ACC112 (cell line): ENCODE data around the gene C7orf57.

ENCODE experiments used
- H2AFZ ChIP-seq: fragments of 200-600 bp; sonication (generic); one replicate; pipeline ENCODE4 v1.6.0; 2017; ENCODE audit warnings: antibody characterized with exemption, low read length; ENCODE audit not compliant: unreplicated experiment
- H3K27ac ChIP-seq: fragments of 200-600 bp; sonication (generic); 2 replicates; pipeline ENCODE4 v1.5.1; 2014; ENCODE audit warnings: low read depth, mild to moderate bottlenecking, antibody characterized with exemption, low read length, moderate library complexity
- H3K27me3 ChIP-seq: fragments of 200-600 bp; sonication (generic); 2 replicates; pipeline ENCODE4 v1.6.1; 2014; ENCODE audit warnings: mild to moderate bottlenecking, antibody characterized with exemption, low read length, moderate library complexity, mixed read lengths; ENCODE audit not compliant: insufficient read depth
- H3K36me3 ChIP-seq: fragments of 200-600 bp; sonication (generic); 2 replicates; pipeline ENCODE4 v1.6.1; 2016; ENCODE audit warnings: mild to moderate bottlenecking, antibody characterized with exemption, low read length, moderate library complexity, mixed read lengths; ENCODE audit not compliant: insufficient read depth
- H3K4me1 ChIP-seq: fragments of 200-600 bp; sonication (generic); one replicate; pipeline ENCODE4 v1.6.1; 2016; ENCODE audit warnings: low read length, mixed read lengths; ENCODE audit not compliant: insufficient read depth, unreplicated experiment, control insufficient read depth
- H3K4me3 ChIP-seq: fragments of 200-600 bp; sonication (generic); 2 replicates; pipeline ENCODE4 v1.5.1; 2014; ENCODE audit warnings: mild to moderate bottlenecking, low read depth, low read length
- H3K79me2 ChIP-seq: fragments of 200-600 bp; sonication (generic); one replicate; pipeline ENCODE4 v1.6.0; 2016; ENCODE audit warnings: low read length; ENCODE audit not compliant: control insufficient read depth, unreplicated experiment, insufficient read depth

The C7orf57 gene

DNA sequence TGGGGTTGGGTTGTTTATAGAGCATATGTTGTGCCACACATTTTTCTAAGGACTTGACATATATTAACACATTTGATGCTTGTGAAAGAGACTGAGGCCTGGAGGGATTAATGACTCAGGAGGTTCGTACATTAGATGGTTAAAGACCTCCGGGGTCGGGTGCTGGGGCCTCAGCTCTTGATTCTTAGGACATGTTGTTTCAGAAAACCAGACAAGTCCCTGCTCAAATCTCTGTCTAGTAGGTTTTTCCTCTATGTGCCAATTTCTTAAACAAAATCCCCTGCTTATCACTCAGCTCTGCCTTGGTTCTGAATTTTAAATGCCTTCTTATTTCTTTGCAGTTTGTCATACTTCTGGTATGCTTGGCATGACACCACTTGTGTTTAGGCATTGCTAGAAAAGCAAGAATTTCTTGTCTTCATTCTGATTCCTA lies 59.5 kb downstream of the C7orf57 start:
- H3K4me1 ChIP-seq = peaks cover 63% of the 10 kb centered on the region
- H2AFZ ChIP-seq = no peak overlapping the region
- no peaks in the 10 kb centered on the region for H3K27me3 ChIP-seq
- peak overlapping the region; percentile 62 for H3K27ac ChIP-seq
- peaks cover 22% of the 10 kb centered on the region for H3K79me2 ChIP-seq
- peaks cover 28% of the 10 kb centered on the region for H3K36me3 ChIP-seq
- no peak overlapping the region for H3K4me3 ChIP-seq

DNA sequence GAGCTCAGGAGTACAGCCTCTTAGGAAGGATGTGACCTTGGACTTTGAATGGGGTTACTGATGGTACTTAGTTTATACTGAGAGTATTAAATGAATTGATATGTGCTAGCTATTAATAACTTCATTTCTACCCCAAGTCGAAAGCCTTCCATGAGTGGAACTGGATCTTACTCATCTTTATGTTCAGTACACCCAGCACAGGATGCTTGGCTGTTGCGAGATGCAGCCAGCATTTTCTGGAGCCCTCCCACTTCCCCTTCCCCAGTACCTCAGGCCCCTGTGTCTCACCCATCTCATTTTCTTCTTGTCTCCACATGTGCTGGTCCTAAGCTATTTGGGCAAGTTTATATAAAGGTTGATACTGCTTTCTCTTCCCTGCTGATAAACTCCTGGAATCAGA lies 60.9 kb downstream of the C7orf57 start:
- Histone ChIP-seq H3K27ac (peak overlapping the region; percentile 67), H3K27me3 (no peaks in the 10 kb centered on the region), H3K79me2 (peaks cover 15% of the 10 kb centered on the region), H3K4me1 (peaks cover 54% of the 10 kb centered on the region), H3K4me3 (no peak overlapping the region), H3K36me3 (peaks cover 20% of the 10 kb centered on the region), H2AFZ (no peak overlapping the region)

DNA sequence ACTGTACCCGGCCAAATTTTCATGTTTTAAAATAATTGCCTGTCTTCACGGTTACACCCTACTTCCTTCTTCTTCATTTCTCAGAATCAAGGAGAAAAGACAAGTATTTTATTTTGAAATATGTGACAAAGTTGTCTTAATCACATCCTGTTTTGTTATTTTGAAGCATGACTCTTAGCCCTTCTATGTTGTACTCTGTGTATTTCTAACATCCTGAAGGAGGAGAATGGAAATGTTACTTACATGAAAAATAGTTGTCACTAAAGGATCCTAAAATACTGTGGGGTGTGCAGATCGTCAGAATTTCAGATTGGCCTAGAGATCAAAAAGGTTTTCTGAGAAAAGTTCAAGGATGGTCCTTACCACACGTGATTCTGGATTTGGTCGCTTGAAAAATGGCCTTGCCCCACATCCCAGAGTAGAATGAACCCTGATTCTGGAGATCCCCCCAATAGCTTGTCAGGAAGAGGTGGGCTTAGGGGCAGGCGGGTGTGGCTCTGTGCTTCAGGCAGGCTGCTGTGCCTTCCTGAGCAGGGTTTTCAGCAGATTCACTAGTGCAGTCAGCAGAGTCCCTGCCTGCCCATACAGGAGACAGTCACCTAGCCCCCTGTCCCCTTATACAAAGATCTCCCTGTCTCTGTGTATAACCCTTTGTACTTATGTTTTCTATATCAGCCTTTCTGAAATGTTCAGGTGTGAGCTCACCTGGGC lies 62.3 kb downstream of the C7orf57 start:
- peaks cover 43% of the 10 kb centered on the region for H3K4me1 ChIP-seq
- H3K27ac ChIP-seq = peak overlapping the region; percentile 67
- no peaks in the 10 kb centered on the region for H3K27me3 ChIP-seq
- H3K79me2 ChIP-seq = peaks cover 11% of the 10 kb centered on the region
- H3K36me3 ChIP-seq = peaks cover 28% of the 10 kb centered on the region
- no peak overlapping the region for H2AFZ ChIP-seq
- no peak overlapping the region for H3K4me3 ChIP-seq

DNA sequence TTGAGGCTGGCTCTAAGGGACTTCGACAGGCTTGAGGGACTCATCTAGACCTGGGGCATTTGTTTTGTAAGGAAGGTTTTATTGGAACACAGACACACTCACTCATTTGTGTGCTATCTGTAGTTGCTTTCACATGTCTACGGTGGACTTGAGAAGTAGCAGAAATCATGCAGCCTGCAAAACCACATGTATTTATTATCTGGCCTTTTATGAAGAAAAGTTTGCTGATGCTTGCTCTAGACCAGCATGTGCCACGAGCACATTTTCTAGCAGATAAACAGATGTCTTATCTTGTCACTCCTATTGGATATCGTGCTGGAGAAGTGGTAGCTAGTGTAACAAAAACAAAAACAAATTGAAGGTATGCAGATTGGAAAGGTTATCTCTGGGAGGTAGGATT lies 63.5 kb downstream of the C7orf57 start:
- Histone ChIP-seq H3K27me3 (no peaks in the 10 kb centered on the region), H2AFZ (no peak overlapping the region), H3K79me2 (peaks cover 11% of the 10 kb centered on the region), H3K4me3 (no peak overlapping the region), H3K4me1 (peaks cover 43% of the 10 kb centered on the region), H3K27ac (no peak overlapping the region), H3K36me3 (peaks cover 27% of the 10 kb centered on the region)

DNA sequence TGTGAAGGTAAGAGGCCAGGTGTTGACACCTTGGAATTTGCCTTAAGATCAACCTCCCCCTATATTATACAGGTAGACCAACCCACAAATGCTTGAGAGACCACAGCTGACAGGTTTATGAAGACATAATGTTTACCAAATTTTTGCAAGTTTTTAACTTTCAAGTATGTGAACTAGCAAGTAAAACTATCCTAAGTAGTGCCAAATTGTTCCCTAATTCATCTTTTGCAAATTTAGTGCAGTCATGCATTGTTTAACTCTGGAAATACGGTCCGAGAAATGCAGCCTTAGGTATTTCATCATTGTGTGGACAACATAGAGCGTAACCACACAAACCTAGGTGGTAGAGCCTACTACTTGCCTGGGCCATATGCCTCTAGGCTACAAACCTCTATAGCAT lies 64.4 kb downstream of the C7orf57 start:
- no peak overlapping the region for H2AFZ ChIP-seq
- peaks cover 33% of the 10 kb centered on the region for H3K4me1 ChIP-seq
- H3K36me3 ChIP-seq = peaks cover 27% of the 10 kb centered on the region

DNA sequence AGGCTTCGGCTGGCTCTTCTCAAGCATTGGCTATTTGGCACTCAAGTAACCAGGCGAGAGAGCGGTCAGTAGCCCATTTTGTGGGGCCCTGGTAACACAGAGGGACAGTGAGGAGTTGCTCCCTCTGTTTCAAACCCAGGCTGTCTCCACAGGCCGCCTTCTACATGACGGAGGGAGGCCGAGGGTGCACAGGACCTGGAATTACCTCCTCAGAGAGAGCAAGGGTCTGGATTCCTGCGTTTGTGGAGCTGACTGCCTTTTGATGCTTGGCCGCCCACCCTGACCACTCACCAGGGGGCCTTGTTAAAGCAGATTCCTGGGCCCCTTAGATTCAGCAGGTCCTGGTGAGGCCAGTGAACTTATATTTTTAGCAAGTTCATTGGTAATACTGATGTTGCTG lies 66.0 kb downstream of the C7orf57 start:
- no peak overlapping the region for H3K4me3 ChIP-seq
- peaks cover 27% of the 10 kb centered on the region for H3K36me3 ChIP-seq
- peaks cover 8% of the 10 kb centered on the region for H3K79me2 ChIP-seq
- H3K27ac ChIP-seq = no peak overlapping the region
- H2AFZ ChIP-seq = no peak overlapping the region
- H3K27me3 ChIP-seq = no peaks in the 10 kb centered on the region
- peaks cover 18% of the 10 kb centered on the region for H3K4me1 ChIP-seq

More for the DNA sequence above, 64.4 kb downstream of the C7orf57 start:
- Histone ChIP-seq H3K27ac (no peak overlapping the region), H3K79me2 (peaks cover 8% of the 10 kb centered on the region), H3K27me3 (no peaks in the 10 kb centered on the region), H3K4me3 (no peak overlapping the region)

DNA sequence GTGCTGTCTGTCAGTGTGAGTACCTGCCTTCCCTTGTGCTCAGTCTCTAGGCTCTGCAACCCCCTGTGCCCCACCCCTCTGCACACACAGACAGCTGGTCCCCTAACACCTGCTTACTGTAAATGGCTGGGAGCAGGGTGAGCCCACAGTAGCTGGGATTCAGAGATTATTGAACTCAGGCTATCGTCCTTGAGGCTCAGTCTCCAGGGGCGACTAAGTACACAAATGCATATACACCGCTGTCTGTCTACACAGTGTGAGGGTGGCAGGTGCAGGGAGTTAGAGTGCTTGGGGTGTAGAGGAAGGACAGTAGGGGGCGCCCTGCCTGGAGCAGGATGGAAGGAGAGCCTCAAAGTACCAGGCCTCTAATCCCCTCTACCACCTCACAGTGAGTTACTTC lies 66.6 kb downstream of the C7orf57 start:
- H3K4me3 ChIP-seq = no peak overlapping the region
- H3K27me3 ChIP-seq = no peaks in the 10 kb centered on the region
- peaks cover 12% of the 10 kb centered on the region for H3K4me1 ChIP-seq
- H3K27ac ChIP-seq = no peak overlapping the region
- H3K36me3 ChIP-seq = peaks cover 27% of the 10 kb centered on the region
- H2AFZ ChIP-seq = no peak overlapping the region
- peaks cover 6% of the 10 kb centered on the region for H3K79me2 ChIP-seq

DNA sequence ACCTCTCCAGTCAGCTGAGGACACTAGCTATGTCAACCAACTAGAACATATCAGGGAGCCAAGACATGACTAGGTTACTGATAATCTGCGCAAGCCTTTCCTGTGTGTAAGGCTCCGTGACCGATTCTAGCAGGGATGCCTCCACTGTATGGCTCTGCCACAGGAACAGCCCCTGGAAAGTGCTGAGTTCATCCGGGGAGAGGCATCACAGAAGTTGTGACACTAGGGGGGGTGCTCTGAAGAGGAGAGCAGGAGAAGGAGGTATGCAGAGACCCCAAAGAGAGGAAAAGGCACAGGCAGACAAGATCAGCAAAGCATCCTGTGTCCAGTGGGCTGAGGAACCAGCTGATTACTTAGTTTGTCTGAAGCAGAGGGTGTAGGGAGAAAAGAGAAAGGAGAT lies 67.2 kb downstream of the C7orf57 start:
- H3K27me3 ChIP-seq = no peaks in the 10 kb centered on the region
- peaks cover 6% of the 10 kb centered on the region for H3K79me2 ChIP-seq
- no peak overlapping the region for H3K4me3 ChIP-seq
- peaks cover 27% of the 10 kb centered on the region for H3K36me3 ChIP-seq
- H2AFZ ChIP-seq = no peak overlapping the region
- H3K27ac ChIP-seq = no peak overlapping the region
- H3K4me1 ChIP-seq = peaks cover 6% of the 10 kb centered on the region

DNA sequence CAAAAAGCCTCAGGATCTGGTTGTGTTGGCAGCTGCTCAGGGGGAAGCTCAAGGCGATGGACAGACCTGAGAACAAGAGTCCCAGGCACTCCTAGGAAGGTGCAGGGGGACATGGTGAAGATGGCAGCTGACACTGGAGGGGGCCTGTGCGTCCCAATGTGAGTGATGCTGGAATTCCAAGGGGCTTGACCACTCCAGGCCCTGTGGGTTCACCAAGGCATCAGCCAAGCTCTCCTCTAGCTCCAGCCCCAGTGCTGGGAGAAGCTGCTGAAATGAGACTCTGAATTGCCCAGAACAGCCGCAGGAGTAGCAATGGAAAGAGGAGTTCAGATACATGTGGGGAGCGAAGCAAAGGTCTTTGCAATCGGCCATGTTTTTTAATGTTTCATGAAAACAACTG lies 69.7 kb downstream of the C7orf57 start:
- no peak overlapping the region for H2AFZ ChIP-seq
- H3K4me1 ChIP-seq = no peaks in the 10 kb centered on the region
- no peak overlapping the region for H3K4me3 ChIP-seq
- H3K79me2 ChIP-seq = peaks cover 1% of the 10 kb centered on the region
- H3K27me3 ChIP-seq = no peaks in the 10 kb centered on the region
- peaks cover 26% of the 10 kb centered on the region for H3K36me3 ChIP-seq
- no peak overlapping the region for H3K27ac ChIP-seq

DNA sequence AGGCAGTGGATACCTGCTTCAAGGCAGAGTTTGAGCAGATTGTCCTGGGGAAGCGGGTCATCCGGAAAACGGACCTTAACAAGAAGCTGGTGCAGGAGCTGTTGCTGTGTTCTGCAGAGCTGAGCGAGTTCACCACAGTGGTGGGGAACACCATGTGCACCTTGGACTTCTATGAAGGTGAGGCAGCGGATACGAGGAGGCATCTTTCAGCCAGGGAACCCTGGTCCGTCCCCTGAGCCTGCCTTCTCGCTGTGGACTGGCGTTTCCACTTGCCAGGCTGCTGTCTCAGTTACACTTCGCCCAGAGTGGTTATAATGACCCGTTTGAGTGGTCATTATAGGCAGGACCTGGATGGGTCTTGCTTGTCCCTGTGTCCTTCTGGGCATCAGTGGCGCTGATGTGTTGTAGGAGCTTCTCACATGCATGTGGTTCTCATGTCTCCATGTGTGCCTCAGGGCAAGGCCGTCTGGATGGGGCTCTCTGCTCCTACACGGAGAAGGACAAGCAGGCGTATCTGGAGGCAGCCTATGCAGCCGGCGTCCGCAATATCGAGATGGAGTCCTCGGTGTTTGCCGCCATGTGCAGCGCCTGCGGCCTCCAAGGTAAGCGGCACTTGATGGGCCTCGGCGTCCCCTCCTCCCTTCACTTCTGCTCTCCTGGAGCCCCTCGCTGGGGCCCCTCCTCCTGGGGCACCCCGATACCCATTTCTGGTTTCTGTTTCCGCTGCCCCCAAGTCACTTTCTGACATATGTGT lies 71.7 kb downstream of the C7orf57 start:
- Histone ChIP-seq H3K36me3 (peaks cover 16% of the 10 kb centered on the region), H3K4me1 (peaks cover 3% of the 10 kb centered on the region)

More for the DNA sequence above, 71.7 kb downstream of the C7orf57 start:
- Histone ChIP-seq H3K27ac (no peak overlapping the region), H2AFZ (no peak overlapping the region), H3K79me2 (no peaks in the 10 kb centered on the region), H3K4me3 (no peak overlapping the region), H3K27me3 (no peaks in the 10 kb centered on the region)
